Esophagus muscularis mucosa (tissue), 4 donors: ENCODE results near the gene ABI2. TPM values are rescaled to one million over a fixed set of nuclear protein-coding genes. Genes with fewer than 3 reads are reported as not detected.

Experiments
- DNase-seq: peaks from one replicate; pipeline ENCODE4 v3.0.0-alpha.2; 2017; ENCODE audit errors: extremely low spot score
- H3K27ac ChIP-seq, 4 donors: fragments of 200-600 bp; sonication (generic); replicated peaks in 1 of 4; 1 replicate in 3 of 4; 2 replicates in 1 of 4; pipeline ENCODE4 v1.5.1; 2016 to 2019; ENCODE audit warnings: mild to moderate bottlenecking in 1 of 4
- H3K27me3 ChIP-seq, 4 donors: fragments of 200-600 bp; sonication (generic); one replicate each; pipeline versions ENCODE4 v1.5.1 to v1.6.0; 2016 to 2019
- H3K36me3 ChIP-seq, 4 donors: fragments of 200-600 bp; sonication (generic); one replicate each; pipeline ENCODE4 v1.5.1; 2016 to 2019
- H3K4me1 ChIP-seq, 4 donors: fragments of 200-600 bp; sonication (generic); one replicate each; pipeline ENCODE4 v1.5.1; 2016 to 2019
- H3K4me3 ChIP-seq, 4 donors: fragments of 200-600 bp; sonication (generic); 1 replicate in 2 of 4; 2 replicates in 2 of 4; pipeline ENCODE4 v1.5.1; 2016 to 2019; ENCODE audit warnings: mild to moderate bottlenecking in 4 of 4, moderate library complexity in 1 of 4
- H3K9me3 ChIP-seq, 4 donors: fragments of 200-600 bp; sonication (generic); 1 replicate in 3 of 4; 2 replicates in 1 of 4; pipeline ENCODE4 v1.5.1; 2016 to 2019
- CTCF ChIP-seq, 3 experiments: fragments of 200-600 bp in 2 of 3; fragments of 450-650 bp in 1 of 3; sonication (generic) in 2 of 3; IDR thresholded peaks; one replicate each; pipeline ENCODE4 v1.5.1; 2017 to 2019; ENCODE audit warnings: antibody characterized with exemption in 3 of 3, mild to moderate bottlenecking in 2 of 3, moderate library complexity in 1 of 3
- EP300 ChIP-seq: sonication (generic); formaldehyde crosslinking; IDR thresholded peaks from one replicate; pipeline ENCODE4 v1.6.1; 2017; ENCODE audit warnings: antibody characterized with exemption
- POLR2A ChIP-seq: fragments of 450-650 bp; IDR thresholded peaks from one replicate; pipeline ENCODE4 v1.6.1; 2017; ENCODE audit warnings: antibody characterized with exemption, moderate library complexity, mild to moderate bottlenecking, low read depth
- POLR2AphosphoS5 ChIP-seq, 2 donors: sonication (generic); formaldehyde crosslinking; IDR thresholded peaks; one replicate each; pipeline ENCODE4 v1.6.1; 2017; ENCODE audit warnings: antibody characterized with exemption in 2 of 2
- WGBS: methylation state at CpG from one replicate; pipeline ENCODE4 v1.1.5; 2018; 5-methylcytosine and 5-hydroxymethylcytosine counted together
- intact Hi-C: fragments of 100-400 bp; cut with DNase I; formaldehyde crosslinking; loops from one replicate; pipeline ENCODE4 v1.15.1; 2023
- total RNA-seq, 4 donors: library from RNA; depleted of rRNA; stranded (reverse); fragments of >200 nt; gene quantifications; one replicate each; pipeline versions ENCODE4 v1.1.0 to v1.2.1, GENCODE V29; 2016

Gene ABI2
- total RNA-seq, 4 donors from 2014 or later, result 38.8 to 63.2 (median 45.0) TPM

GRCh38 chr2:203446071-203446481, 117.9 kb downstream of the ABI2 start:
- Histone ChIP-seq H3K9me3 (no peaks in the 10 kb centered on the region), H3K27me3 (no peaks in the 10 kb centered on the region), H3K27ac (no peak overlapping the region), H3K4me3 (no peak overlapping the region), H3K36me3 (peaks cover 8 to 92% (median 59%) of the 10 kb centered on the region in 4 donors), H3K4me1 (no peaks in the 10 kb centered on the region)
- intact Hi-C loops, result no loop called here
- DNase-seq, result no peak
- TF ChIP-seq POLR2AphosphoS5 (IDR thresholded peaks at IDR 0.05), result no peak
- WGBS, result 79% methylated on average over 3 of the region's 3 CpGs

- Histone ChIP-seq H3K27me3 (no peaks in the 10 kb centered on the region), H3K27ac (no peak overlapping the region), H3K36me3 (peaks cover 8 to 93% (median 56%) of the 10 kb centered on the region in 4 donors), H3K4me3 (no peak overlapping the region), H3K9me3 (no peaks in the 10 kb centered on the region), H3K4me1 (no peaks in the 10 kb centered on the region)
- no peak for DNase-seq
- TF ChIP-seq CTCF (IDR thresholded peaks at IDR 0.05) (no peak), POLR2AphosphoS5 (IDR thresholded peaks at IDR 0.05) (no peak), POLR2A (no peak), EP300 (no peak)
- intact Hi-C loops, result no loop called here
- WGBS, result 94% methylated on average over 3 of the region's 3 CpGs
Measured at GRCh38 chr2:203446780-203447179, 118.6 kb downstream of the ABI2 start.

- Histone ChIP-seq H3K27ac (no peak overlapping the region), H3K4me1 (peaks cover 0 to 4% (median 0%) of the 10 kb centered on the region in 4 donors), H3K4me3 (no peak overlapping the region), H3K36me3 (peaks cover 8 to 65% (median 43%) of the 10 kb centered on the region in 4 donors), H3K27me3 (no peaks in the 10 kb centered on the region), H3K9me3 (no peaks in the 10 kb centered on the region)
- intact Hi-C loops, result loop anchor here (10.0 kb wide), 1 partner anchor 206 kb away; no protein-coding TSS in a partner anchor
- no peak for DNase-seq
- TF ChIP-seq CTCF (IDR thresholded peaks at IDR 0.05), result no peak
- no peak for TF ChIP-seq POLR2AphosphoS5 (IDR thresholded peaks at IDR 0.05)
- no peak for TF ChIP-seq POLR2A
- TF ChIP-seq EP300, result no peak
- WGBS, result 88% methylated on average over 3 of the region's 3 CpGs
Measured at GRCh38 chr2:203450561-203450960, 122.4 kb downstream of the ABI2 start.

- intact Hi-C loops, result loop anchor here (10.0 kb wide), 1 partner anchor 206 kb away; no protein-coding TSS in a partner anchor
- no peak overlapping the region for H3K4me3 ChIP-seq
- DNase-seq, result no peak
- H3K9me3 ChIP-seq, result no peaks in the 10 kb centered on the region
- TF ChIP-seq EP300 (no peak), CTCF (IDR thresholded peaks at IDR 0.05) (no peak), POLR2AphosphoS5 (IDR thresholded peaks at IDR 0.05) (no peak)
- H3K4me1 ChIP-seq, result peaks cover 0 to 4% (median 0%) of the 10 kb centered on the region in 4 donors
- 98% methylated on average over 2 of the region's 2 CpGs for WGBS
- H3K27me3 ChIP-seq, result no peaks in the 10 kb centered on the region
- no peak overlapping the region for H3K27ac ChIP-seq
- H3K36me3 ChIP-seq, result peaks cover 8 to 64% (median 41%) of the 10 kb centered on the region in 4 donors
Measured at GRCh38 chr2:203451011-203451410, 122.8 kb downstream of the ABI2 start.

GRCh38 chr2:203451689-203452088, 123.5 kb downstream of the ABI2 start:
- Histone ChIP-seq H3K27me3 (no peaks in the 10 kb centered on the region), H3K36me3 (peaks cover 8 to 59% (median 37%) of the 10 kb centered on the region in 4 donors), H3K4me1 (peaks cover 0 to 4% (median 0%) of the 10 kb centered on the region in 4 donors), H3K9me3 (no peaks in the 10 kb centered on the region), H3K4me3 (no peak overlapping the region), H3K27ac (no peak overlapping the region)
- 96% methylated on average over 1 of the region's 1 CpG for WGBS
- TF ChIP-seq EP300 (no peak), POLR2AphosphoS5 (IDR thresholded peaks at IDR 0.05) (no peak), POLR2A (no peak), CTCF (IDR thresholded peaks at IDR 0.05) (no peak)
- DNase-seq, result no peak
- intact Hi-C loops, result loop anchor here (10.0 kb wide), 1 partner anchor 207 kb away; no protein-coding TSS in a partner anchor
